KOPT-K1 (cell line): ENCODE measurements around the gene COX20.

Source experiments
- H3K27ac ChIP-seq: fragments of 200-600 bp; sonication (generic); 2 replicates; pipeline ENCODE4 v1.5.1; 2016; ENCODE audit warnings: antibody characterized with exemption, mild to moderate bottlenecking, low read depth, low read length; ENCODE audit not compliant: poor library complexity, severe bottlenecking
- H3K36me3 ChIP-seq: fragments of 200-600 bp; sonication (generic); 2 replicates; pipeline ENCODE4 v1.5.1; 2017; ENCODE audit warnings: antibody characterized with exemption, mild to moderate bottlenecking, low read length, moderate library complexity; ENCODE audit not compliant: insufficient read depth
- H3K9me3 ChIP-seq: fragments of 200-600 bp; sonication (generic); 2 replicates; pipeline ENCODE4 v1.5.1; 2017; ENCODE audit warnings: antibody characterized with exemption, low read length, mild to moderate bottlenecking; ENCODE audit not compliant: insufficient read depth, poor library complexity, severe bottlenecking

COX20 gene

GRCh38 chr1:244837597-244838258, 2.3 kb downstream of the COX20 start:
- Histone ChIP-seq H3K9me3 (no peaks in the 10 kb centered on the region), H3K27ac (no peak overlapping the region), H3K36me3 (peaks cover 60% of the 10 kb centered on the region)

GRCh38 chr1:244839656-244840055, 4.2 kb downstream of the COX20 start:
- Histone ChIP-seq H3K27ac (no peak overlapping the region), H3K36me3 (peaks cover 79% of the 10 kb centered on the region), H3K9me3 (no peaks in the 10 kb centered on the region)

- H3K27ac ChIP-seq, result no peak overlapping the region
- no peaks in the 10 kb centered on the region for H3K9me3 ChIP-seq
- H3K36me3 ChIP-seq, result peaks cover 85% of the 10 kb centered on the region
Observed at GRCh38 chr1:244840219-244840794, 4.8 kb downstream of the COX20 start.

GRCh38 chr1:244841273-244841927, 5.9 kb downstream of the COX20 start:
- H3K36me3 ChIP-seq, result peaks cover 96% of the 10 kb centered on the region
- no peak overlapping the region for H3K27ac ChIP-seq
- H3K9me3 ChIP-seq, result no peaks in the 10 kb centered on the region

GRCh38 chr1:244843148-244843978, 7.9 kb downstream of the COX20 start:
- no peak overlapping the region for H3K27ac ChIP-seq
- H3K36me3 ChIP-seq, result peaks cover 100% of the 10 kb centered on the region

GRCh38 chr1:244844155-244845121, 9.0 kb downstream of the COX20 start:
- Histone ChIP-seq H3K9me3 (no peaks in the 10 kb centered on the region), H3K27ac (no peak overlapping the region), H3K36me3 (peaks cover 100% of the 10 kb centered on the region)

More at GRCh38 chr1:244843148-244843978, 7.9 kb downstream of the COX20 start:
- no peaks in the 10 kb centered on the region for H3K9me3 ChIP-seq

- no peak overlapping the region for H3K27ac ChIP-seq
- no peaks in the 10 kb centered on the region for H3K9me3 ChIP-seq
- H3K36me3 ChIP-seq, result peaks cover 100% of the 10 kb centered on the region
Observed at GRCh38 chr1:244846653-244847052, 11.2 kb downstream of the COX20 start.

GRCh38 chr1:244849189-244849866, 13.9 kb downstream of the COX20 start:
- Histone ChIP-seq H3K9me3 (no peaks in the 10 kb centered on the region), H3K36me3 (peaks cover 100% of the 10 kb centered on the region), H3K27ac (no peak overlapping the region)

GRCh38 chr1:244850099-244850852, 14.8 kb downstream of the COX20 start:
- no peaks in the 10 kb centered on the region for H3K9me3 ChIP-seq
- H3K27ac ChIP-seq, result no peak overlapping the region
- peaks cover 100% of the 10 kb centered on the region for H3K36me3 ChIP-seq

GRCh38 chr1:244850896-244851295, 15.4 kb downstream of the COX20 start:
- Histone ChIP-seq H3K9me3 (no peaks in the 10 kb centered on the region), H3K27ac (no peak overlapping the region), H3K36me3 (peaks cover 100% of the 10 kb centered on the region)

GRCh38 chr1:244851546-244852231, 16.2 kb downstream of the COX20 start:
- Histone ChIP-seq H3K36me3 (peaks cover 100% of the 10 kb centered on the region), H3K9me3 (no peaks in the 10 kb centered on the region), H3K27ac (no peak overlapping the region)

- Histone ChIP-seq H3K9me3 (no peaks in the 10 kb centered on the region), H3K27ac (no peak overlapping the region), H3K36me3 (peaks cover 100% of the 10 kb centered on the region)
Observed at GRCh38 chr1:244852694-244853093, 17.2 kb downstream of the COX20 start.

- Histone ChIP-seq H3K36me3 (peaks cover 100% of the 10 kb centered on the region), H3K9me3 (no peaks in the 10 kb centered on the region), H3K27ac (no peak overlapping the region)
Observed at GRCh38 chr1:244854166-244854565, 18.7 kb downstream of the COX20 start.
